Ectodermal cell (in vitro differentiated cells): ENCODE results near the gene CROCC2. TPM values are rescaled to one million over a fixed set of nuclear protein-coding genes. Genes with fewer than 3 reads are reported as not detected.

ENCODE experiments used
- H3K27ac ChIP-seq: 2 replicates; pipeline ENCODE4 v1.7.0; 2013; ENCODE audit warnings: mild to moderate bottlenecking, low read depth, low read length; ENCODE audit not compliant: insufficient read depth, poor library complexity, severe bottlenecking
- H3K27me3 ChIP-seq: 2 replicates; pipeline ENCODE4 v1.7.0; 2013; ENCODE audit warnings: mild to moderate bottlenecking, low read length; ENCODE audit not compliant: insufficient read depth, control insufficient read depth, poor library complexity, severe bottlenecking
- H3K36me3 ChIP-seq: one replicate; pipeline ENCODE4 v1.7.0; 2013; ENCODE audit warnings: low read length; ENCODE audit not compliant: control insufficient read depth, insufficient read depth
- H3K4me1 ChIP-seq: one replicate; pipeline ENCODE4 v1.7.0; 2013; ENCODE audit warnings: low read length; ENCODE audit not compliant: control insufficient read depth, insufficient read depth
- H3K4me3 ChIP-seq: 2 replicates; pipeline ENCODE4 v1.7.0; 2013; ENCODE audit warnings: low read depth, low read length, control low read depth; ENCODE audit not compliant: insufficient read depth
- H3K9me3 ChIP-seq: 2 replicates; pipeline ENCODE4 v1.7.0; 2013; ENCODE audit warnings: mild to moderate bottlenecking, low read length, moderate library complexity; ENCODE audit not compliant: control insufficient read depth
- WGBS, 2 experiments: methylation state at CpG; one replicate each; pipeline ENCODE4 v1.1.7; 2013; ENCODE audit warnings: missing lambda C conversion rate in 2 of 2; 5-methylcytosine and 5-hydroxymethylcytosine counted together
- polyA plus RNA-seq, 4 experiments: library from polyadenylated mRNA; stranded (reverse); fragments of 50-300 nt; gene quantifications; one replicate each; pipeline ENCODE4 v1.2.3, GENCODE V29; 2013

Gene CROCC2
- not detected for polyA plus RNA-seq (2013, experiment 1 of 4)
- not detected for polyA plus RNA-seq (2013, experiment 2 of 4)
- not detected for polyA plus RNA-seq (2013, experiment 3 of 4)
- polyA plus RNA-seq (2013, experiment 4 of 4): not detected

DNA sequence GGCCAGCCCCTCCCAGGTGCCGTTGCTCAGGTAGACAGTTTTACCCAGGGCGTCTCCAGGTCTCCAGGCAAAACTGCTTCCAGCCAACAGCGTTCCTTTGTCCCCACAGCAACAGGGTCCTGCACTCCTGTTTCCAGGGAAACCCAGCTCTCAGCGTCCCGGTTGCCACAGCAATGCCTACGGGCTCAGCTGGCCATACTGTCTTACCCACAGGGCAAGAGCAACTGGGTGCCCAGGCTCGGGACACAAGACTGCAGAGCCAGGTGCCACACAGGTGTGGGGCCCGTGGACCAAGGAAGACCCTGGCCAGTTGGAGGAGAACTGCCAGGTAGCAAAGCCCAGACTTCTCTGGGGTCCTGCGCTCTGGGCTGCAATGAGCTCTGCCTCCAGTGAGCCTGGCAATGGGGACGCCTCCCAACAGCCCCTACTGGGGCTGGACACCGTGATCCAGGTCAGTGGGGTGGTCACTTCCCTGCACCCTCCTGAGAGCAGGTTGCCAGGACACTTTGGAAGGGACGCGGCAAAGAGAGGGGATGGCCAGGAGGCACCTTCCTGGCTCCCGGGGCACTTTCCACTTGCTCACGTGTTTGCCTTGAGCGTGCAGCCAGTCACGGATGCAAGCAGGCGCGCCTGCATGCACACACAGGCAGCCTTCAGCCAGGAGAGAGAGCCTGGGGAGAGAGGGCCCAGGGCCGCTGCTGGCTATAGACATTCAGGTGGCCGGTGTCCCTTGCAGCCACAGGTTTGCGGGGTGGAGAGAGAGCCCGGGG, at the start of gene CROCC2:
Gene CROCC2, plus strand, starts transcription at position 196 of the 770 bp plus-strand sequence. Its CDS starts 178 bp downstream, at position 374.
- Histone ChIP-seq H3K4me1 (no peaks in the 10 kb centered on the region), H3K4me3 (no peak within 1 kb of the TSS), H3K27ac (no peak within 1 kb of the TSS), H3K36me3 (no peaks in the 10 kb centered on the region), H3K27me3 (no peaks in the 10 kb centered on the region), H3K9me3 (no peaks in the 10 kb centered on the region)
- WGBS, 2 experiments: 89% methylated on average over 23 of the region's 23 CpGs

DNA sequence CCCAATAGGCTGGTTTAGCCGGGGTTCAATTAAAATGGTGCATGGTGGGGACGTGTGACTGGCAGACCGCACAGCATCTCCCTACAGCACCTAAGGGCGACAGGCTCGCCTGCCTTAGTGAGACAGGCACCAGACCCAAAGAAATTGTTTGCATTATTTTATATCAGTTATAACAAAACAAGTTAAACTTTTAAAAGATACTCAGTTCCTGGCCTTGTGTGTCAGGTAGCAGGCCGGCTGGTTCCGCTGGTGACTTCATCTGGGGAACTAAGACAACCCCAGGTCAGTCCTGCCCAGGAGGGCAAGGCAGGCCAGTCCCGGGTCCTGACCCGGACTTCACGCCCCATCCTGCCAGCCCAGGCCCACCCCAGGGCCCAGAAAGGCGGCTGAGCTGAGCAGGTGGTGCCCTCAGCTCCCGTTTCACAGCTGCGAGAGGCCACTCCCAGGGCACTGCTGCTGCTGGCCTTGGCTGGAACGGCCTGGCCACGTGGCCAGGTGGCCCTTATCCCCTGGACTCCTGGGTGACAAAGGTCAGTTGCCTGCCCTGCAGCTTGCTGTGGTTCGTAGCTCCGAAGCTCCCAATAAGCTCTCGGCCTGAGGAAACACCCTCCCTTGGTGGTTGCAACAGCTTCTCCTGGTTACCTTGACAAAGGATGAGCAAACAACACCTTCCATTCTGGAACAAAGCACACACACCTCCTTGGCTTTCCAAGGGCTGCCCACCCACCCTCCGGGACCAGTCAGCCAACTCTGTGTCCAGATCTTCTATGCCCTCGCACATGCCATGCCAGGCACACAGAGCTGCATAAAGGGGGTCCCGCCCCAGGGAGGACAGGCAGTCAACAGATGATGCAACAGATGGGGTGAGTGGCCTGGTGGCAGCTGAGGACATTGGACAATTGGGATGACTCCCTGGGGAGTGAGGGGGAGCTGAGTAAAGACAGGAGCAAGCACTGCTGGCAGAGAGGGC, 48.8 kb upstream of the CROCC2 start:
- 92 to 93% methylated on average over 20 to 21 of the region's 21 CpGs for WGBS, 2 experiments
- H3K36me3 ChIP-seq: no peaks in the 10 kb centered on the region

DNA sequence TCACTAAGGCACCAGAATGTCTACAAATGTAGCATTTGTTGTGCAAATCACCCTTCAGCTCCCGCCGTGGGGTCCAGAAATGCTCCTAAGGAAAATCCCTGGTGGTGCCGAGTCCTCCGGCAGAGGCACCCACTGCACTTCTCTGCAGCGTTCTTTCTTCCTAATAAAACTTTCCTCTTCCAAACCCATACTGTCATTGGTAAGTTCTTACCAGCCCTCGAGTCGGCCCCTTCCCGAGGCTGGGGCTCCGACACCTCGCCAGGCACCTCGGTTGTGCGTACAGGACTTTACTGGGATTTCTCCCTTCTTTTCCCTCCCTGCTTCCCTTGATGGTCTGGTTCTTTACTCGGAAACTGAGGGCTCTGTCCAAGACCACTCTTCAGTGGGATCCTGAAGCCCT, 47.8 kb upstream of the CROCC2 start:
- Histone ChIP-seq H3K36me3 (no peaks in the 10 kb centered on the region), H3K27ac (no peak overlapping the region), H3K4me3 (no peak overlapping the region), H3K4me1 (no peaks in the 10 kb centered on the region), H3K27me3 (peaks cover 3% of the 10 kb centered on the region), H3K9me3 (no peaks in the 10 kb centered on the region)
- 93 to 94% methylated on average over 13 of the region's 13 CpGs for WGBS, 2 experiments

More for the DNA sequence above, 48.8 kb upstream of the CROCC2 start:
- H3K27me3 ChIP-seq: no peaks in the 10 kb centered on the region
- H3K9me3 ChIP-seq: no peaks in the 10 kb centered on the region
- no peak overlapping the region for H3K4me3 ChIP-seq
- no peaks in the 10 kb centered on the region for H3K4me1 ChIP-seq
- no peak overlapping the region for H3K27ac ChIP-seq

DNA sequence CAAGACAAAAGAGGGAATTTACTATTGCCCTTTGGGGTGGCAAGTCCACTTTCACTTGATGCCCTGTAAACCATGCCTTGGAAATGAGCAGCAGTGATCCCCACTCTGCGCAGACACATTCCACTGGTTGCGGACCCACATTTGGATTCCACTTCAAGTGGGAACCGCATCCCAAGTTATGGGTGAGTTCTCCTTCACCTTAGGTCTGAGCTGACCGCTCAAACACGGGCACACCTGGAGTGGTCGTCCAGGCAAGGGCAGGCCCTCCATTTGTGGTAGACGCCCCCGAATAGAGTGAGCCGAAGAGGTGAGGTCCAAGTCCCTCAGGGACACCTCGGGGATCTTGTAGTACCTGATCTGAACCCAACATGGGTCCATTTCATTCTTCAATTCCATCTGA, 47.3 kb upstream of the CROCC2 start:
- 94% methylated on average over 10 of the region's 10 CpGs for WGBS, 2 experiments
- H3K4me3 ChIP-seq: no peak overlapping the region

DNA sequence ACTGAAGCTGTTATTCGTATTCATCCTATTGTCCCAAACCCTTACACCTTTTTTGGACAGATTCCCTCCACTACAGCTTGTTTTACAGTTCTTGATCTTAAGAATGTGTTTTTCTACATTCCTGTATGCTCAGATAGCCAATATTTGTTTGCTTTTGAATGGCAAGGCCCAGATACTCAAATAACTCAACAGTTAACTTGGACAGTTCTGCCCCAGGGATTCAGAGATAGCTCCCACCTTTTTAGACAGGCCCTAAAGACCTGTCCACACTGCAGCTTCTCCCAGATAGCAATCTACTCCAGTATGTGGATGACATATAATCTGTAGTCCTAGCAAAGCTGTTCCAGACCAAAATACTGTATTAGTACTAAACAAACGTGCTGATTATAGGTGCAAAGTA, 44.6 kb upstream of the CROCC2 start:
- H3K9me3 ChIP-seq: no peaks in the 10 kb centered on the region
- WGBS, 2 experiments: 88 to 100% methylated on average over 2 of the region's 2 CpGs
- no peaks in the 10 kb centered on the region for H3K4me1 ChIP-seq

More for the DNA sequence above, 47.3 kb upstream of the CROCC2 start:
- H3K9me3 ChIP-seq: no peaks in the 10 kb centered on the region
- H3K4me1 ChIP-seq: no peaks in the 10 kb centered on the region
- H3K27ac ChIP-seq: no peak overlapping the region
- peaks cover 3% of the 10 kb centered on the region for H3K27me3 ChIP-seq
- no peaks in the 10 kb centered on the region for H3K36me3 ChIP-seq

DNA sequence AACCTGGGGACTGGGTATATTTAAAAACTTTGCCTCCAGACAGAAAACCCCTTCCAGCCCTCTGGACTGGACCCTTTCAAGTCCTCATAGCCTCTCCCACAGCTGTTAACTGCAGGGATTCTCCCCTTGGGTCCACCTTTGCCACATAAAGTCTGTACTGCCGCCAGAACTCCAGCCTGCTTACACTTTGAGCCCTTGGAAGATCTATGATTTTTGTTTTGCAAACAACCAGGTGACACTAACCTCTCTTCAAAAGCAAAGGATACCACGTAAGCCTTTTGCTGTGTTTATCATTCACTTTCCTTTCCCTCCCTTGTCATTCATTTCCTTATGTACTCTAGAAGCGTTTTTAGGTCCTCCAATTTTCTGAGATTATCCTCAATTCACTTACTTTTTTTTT, 41.7 kb upstream of the CROCC2 start:
- no peaks in the 10 kb centered on the region for H3K36me3 ChIP-seq
- no peak overlapping the region for H3K27ac ChIP-seq
- WGBS, 2 experiments: 84 to 89% methylated on average over 3 of the region's 3 CpGs
- H3K9me3 ChIP-seq: no peaks in the 10 kb centered on the region
- H3K27me3 ChIP-seq: peaks cover 3% of the 10 kb centered on the region
- no peaks in the 10 kb centered on the region for H3K4me1 ChIP-seq
- H3K4me3 ChIP-seq: no peak overlapping the region

More for the DNA sequence above, 44.6 kb upstream of the CROCC2 start:
- peaks cover 3% of the 10 kb centered on the region for H3K27me3 ChIP-seq
- H3K27ac ChIP-seq: no peak overlapping the region
- H3K4me3 ChIP-seq: no peak overlapping the region
- H3K36me3 ChIP-seq: no peaks in the 10 kb centered on the region

DNA sequence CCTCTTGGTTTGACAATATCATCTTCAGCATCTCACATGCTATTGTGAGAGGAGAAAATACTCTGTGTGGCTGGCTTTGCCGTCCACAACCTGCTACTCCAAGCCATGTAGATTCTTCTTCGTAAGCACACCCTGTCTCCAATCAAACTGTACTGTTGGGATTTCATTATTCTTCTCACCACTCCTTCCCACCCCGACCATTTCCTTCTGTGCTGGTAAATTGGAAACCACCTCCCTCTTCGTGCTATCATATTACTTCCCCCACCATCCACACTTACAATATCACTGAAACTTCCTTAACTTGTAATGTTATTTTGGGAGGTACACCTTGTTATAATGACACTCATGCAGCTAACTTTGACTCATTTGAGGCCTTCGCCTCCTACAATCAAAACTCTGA, 40.7 kb upstream of the CROCC2 start:
- Histone ChIP-seq H3K9me3 (no peaks in the 10 kb centered on the region), H3K4me1 (no peaks in the 10 kb centered on the region), H3K4me3 (no peak overlapping the region), H3K36me3 (no peaks in the 10 kb centered on the region), H3K27ac (no peak overlapping the region), H3K27me3 (peaks cover 3% of the 10 kb centered on the region)
- 88 to 92% methylated on average over 5 of the region's 5 CpGs for WGBS, 2 experiments

DNA sequence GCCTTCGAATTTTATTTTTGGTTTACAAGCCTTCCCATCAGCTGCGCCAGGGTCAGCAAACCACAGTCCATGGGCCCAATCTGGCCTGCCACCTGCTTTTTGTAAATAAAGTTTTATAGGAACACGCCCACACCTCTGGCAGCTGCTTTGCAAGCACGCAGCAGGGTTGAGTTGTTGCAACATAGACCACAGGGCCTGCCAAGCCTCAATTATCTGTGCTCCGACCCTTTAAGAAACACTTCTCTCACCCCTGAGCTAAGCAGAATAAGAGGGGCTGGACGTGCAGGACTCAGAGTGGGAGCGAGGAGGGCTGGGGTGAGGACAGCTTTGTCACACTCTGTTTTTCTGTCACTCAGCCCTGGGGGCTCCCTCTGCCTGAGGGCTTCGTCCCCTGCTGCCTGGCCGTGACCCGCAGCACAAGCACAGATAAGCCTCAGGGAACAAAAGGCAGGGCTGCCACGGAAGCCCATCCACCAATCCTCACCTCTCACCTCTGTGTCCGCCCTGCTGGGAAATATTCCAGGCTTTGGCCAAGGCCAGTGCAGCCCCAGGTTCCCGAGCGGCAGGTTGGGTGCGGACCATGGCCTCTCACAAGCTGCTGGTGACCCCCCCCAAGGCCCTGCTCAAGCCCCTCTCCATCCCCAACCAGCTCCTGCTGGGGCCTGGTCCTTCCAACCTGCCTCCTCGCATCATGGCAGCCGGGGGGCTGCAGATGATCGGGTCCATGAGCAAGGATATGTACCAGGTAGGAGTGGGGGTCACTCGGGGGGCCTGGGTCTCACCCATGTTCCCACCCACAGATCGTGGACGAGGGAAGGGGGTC, 37.6 kb upstream of the CROCC2 start, which contains the start of gene AGXT:
Gene AGXT, plus strand, starts transcription at position 539 of the 823 bp plus-strand sequence. Its CDS starts 42 bp downstream, at position 581.
- WGBS, 2 experiments: 86 to 88% methylated on average over 21 of the region's 21 CpGs

DNA sequence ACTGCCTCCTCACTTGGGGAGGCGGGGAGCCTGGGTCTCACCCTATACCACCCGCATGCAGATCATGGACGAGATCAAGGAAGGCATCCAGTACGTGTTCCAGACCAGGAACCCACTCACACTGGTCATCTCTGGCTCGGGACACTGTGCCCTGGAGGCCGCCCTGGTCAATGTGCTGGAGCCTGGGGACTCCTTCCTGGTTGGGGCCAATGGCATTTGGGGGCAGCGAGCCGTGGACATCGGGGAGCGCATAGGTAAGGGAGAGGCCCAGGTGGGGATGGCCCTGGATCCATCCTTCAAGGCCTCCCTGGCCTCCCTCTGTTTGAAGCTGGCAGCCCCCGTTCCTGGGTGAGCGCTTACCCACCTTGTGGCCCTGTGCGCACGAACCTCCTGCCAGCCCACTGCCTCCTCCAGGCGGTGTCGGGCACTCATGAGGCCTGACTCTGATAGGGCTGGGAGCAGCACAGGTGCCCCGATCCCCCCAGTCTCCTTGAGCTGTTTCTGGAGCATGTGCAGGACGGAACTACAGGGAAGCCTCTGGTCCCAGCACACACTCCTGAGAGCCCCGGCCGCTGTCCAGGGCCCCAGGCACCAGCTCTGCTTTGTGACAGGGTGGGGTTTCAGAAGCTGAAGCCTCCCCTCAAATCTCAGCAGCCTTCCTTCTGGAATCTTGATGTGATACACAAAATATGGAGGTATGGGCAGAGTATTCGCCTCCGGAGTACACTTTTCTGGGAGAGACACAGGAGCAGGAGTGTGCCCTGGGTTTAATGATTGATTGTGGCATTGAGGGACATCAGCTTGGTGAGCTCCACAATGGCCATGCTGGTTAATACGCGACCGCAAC, 36.8 kb upstream of the CROCC2 start:
- no peaks in the 10 kb centered on the region for H3K27me3 ChIP-seq
- WGBS, 2 experiments: 92 to 96% methylated on average over 25 of the region's 25 CpGs

More for the DNA sequence above, 37.6 kb upstream of the CROCC2 start, which contains the start of gene AGXT:
- Histone ChIP-seq H3K27me3 (no peaks in the 10 kb centered on the region), H3K36me3 (no peaks in the 10 kb centered on the region), H3K4me3 (no peak within 1 kb of the TSS), H3K4me1 (no peaks in the 10 kb centered on the region), H3K27ac (no peak within 1 kb of the TSS), H3K9me3 (no peaks in the 10 kb centered on the region)

More for the DNA sequence above, 36.8 kb upstream of the CROCC2 start:
- no peaks in the 10 kb centered on the region for H3K36me3 ChIP-seq
- no peaks in the 10 kb centered on the region for H3K9me3 ChIP-seq
- no peak overlapping the region for H3K27ac ChIP-seq
- no peak overlapping the region for H3K4me3 ChIP-seq
- H3K4me1 ChIP-seq: no peaks in the 10 kb centered on the region
